WTC11 (cell line): ENCODE measurements around the gene BEGAIN. TPM values are rescaled to one million over a fixed set of nuclear protein-coding genes. Genes with fewer than 3 reads are reported as not detected.

Source experiments
- ATAC-seq: fragments of 200-7000 bp; cut with Tn5 transposase; 2 replicates; pipeline ENCODE4 v1.10.0; 2021; ENCODE audit warnings: mild to moderate bottlenecking, moderate library complexity
- CTCF ChIA-PET: fragments of 300-600 bp; sonication (Branson Sonifier 250); formaldehyde crosslinking; loops from one replicate; lab custom pipeline; 2021; ENCODE audit warnings: antibody characterized with exemption; lab: Charles Lee
- POLR2A ChIA-PET: fragments of 350-600 bp; sonication (Branson Sonifier 250); formaldehyde crosslinking; loops from one replicate; lab custom pipeline; 2021; ENCODE audit warnings: antibody characterized with exemption; lab: Charles Lee
- DNase-seq: peaks from one replicate; pipeline ENCODE4 v3.0.0; 2021; ENCODE audit warnings: low spot score
- H3K27ac Mint-ChIP-seq: 2 replicates; pipeline ENCODE4 v1.8.0; 2021; ENCODE audit warnings: mixed read lengths
- H3K27me3 Mint-ChIP-seq: 2 replicates; pipeline ENCODE4 v1.8.0; 2021; ENCODE audit warnings: low read depth, mild to moderate bottlenecking, moderate library complexity, mixed read lengths
- H3K36me3 Mint-ChIP-seq: 2 replicates; pipeline ENCODE4 v1.8.0; 2021; ENCODE audit warnings: mixed read lengths
- H3K4me1 Mint-ChIP-seq: 2 replicates; pipeline ENCODE4 v1.8.0; 2022; ENCODE audit warnings: mixed read lengths
- H3K4me3 Mint-ChIP-seq: 2 replicates; pipeline ENCODE4 v1.8.0; 2021; ENCODE audit warnings: mild to moderate bottlenecking, moderate library complexity, mixed read lengths
- H3K9me3 Mint-ChIP-seq: 2 replicates; pipeline ENCODE4 v1.8.0; 2021; ENCODE audit warnings: mixed read lengths
- AFF4 ChIP-seq: sonication (generic); formaldehyde crosslinking; IDR thresholded peaks from 2 replicates; pipeline ENCODE4 v1.8.1; 2023; ENCODE audit warnings: mild to moderate bottlenecking, missing genetic modification reagents, borderline replicate concordance
- ARID4B ChIP-seq: sonication (generic); formaldehyde crosslinking; IDR thresholded peaks from 2 replicates; pipeline ENCODE4 v1.8.0; 2023; ENCODE audit warnings: missing genetic modification reagents, mild to moderate bottlenecking, borderline replicate concordance
- CREM ChIP-seq: sonication (generic); formaldehyde crosslinking; IDR thresholded peaks from 2 replicates; pipeline ENCODE4 v1.8.1; 2022; ENCODE audit warnings: mild to moderate bottlenecking, missing genetic modification reagents, moderate library complexity
- ERG ChIP-seq: fragments of 250-450 bp; sonication (Bioruptor Pico); IDR thresholded peaks from 2 replicates; pipeline ENCODE4 v1.8.0; 2021; ENCODE audit warnings: mild to moderate bottlenecking
- MAX ChIP-seq: sonication (generic); formaldehyde crosslinking; IDR thresholded peaks from 2 replicates; pipeline ENCODE4 v1.8.0; 2022; ENCODE audit warnings: mild to moderate bottlenecking, missing genetic modification reagents
- NFATC4 ChIP-seq: fragments of 250-450 bp; sonication (Bioruptor Pico); IDR thresholded peaks from 2 replicates; pipeline ENCODE4 v1.9.0; 2021; ENCODE audit warnings: mild to moderate bottlenecking
- NFE2L1 ChIP-seq: sonication (generic); formaldehyde crosslinking; IDR thresholded peaks from 2 replicates; pipeline ENCODE4 v1.8.1; 2023; ENCODE audit warnings: missing genetic modification reagents
- PREB ChIP-seq: sonication (generic); formaldehyde crosslinking; IDR thresholded peaks from 2 replicates; pipeline ENCODE4 v1.8.1; 2022; ENCODE audit warnings: mild to moderate bottlenecking, missing genetic modification reagents, moderate library complexity, borderline replicate concordance
- PRRX2 ChIP-seq: fragments of 250-450 bp; sonication (Bioruptor Pico); IDR thresholded peaks from 2 replicates; pipeline ENCODE4 v1.8.0; 2021; ENCODE audit warnings: mild to moderate bottlenecking
- RELA ChIP-seq: sonication (generic); formaldehyde crosslinking; IDR thresholded peaks from 2 replicates; pipeline ENCODE4 v1.8.1; 2022; ENCODE audit warnings: missing genetic modification reagents, mild to moderate bottlenecking, borderline replicate concordance
- SMAD3 ChIP-seq: sonication (generic); formaldehyde crosslinking; IDR thresholded peaks from 2 replicates; pipeline ENCODE4 v1.8.0; 2022; ENCODE audit warnings: missing genetic modification reagents, mild to moderate bottlenecking, borderline replicate concordance
- ZBTB43 ChIP-seq: sonication (generic); formaldehyde crosslinking; IDR thresholded peaks from 2 replicates; pipeline ENCODE4 v1.8.1; 2023; ENCODE audit warnings: mild to moderate bottlenecking, missing genetic modification reagents
- ZNF138 ChIP-seq: sonication (generic); formaldehyde crosslinking; conservative IDR thresholded peaks from 2 replicates; pipeline ENCODE4 v1.8.1; 2022; ENCODE audit warnings: mild to moderate bottlenecking, moderate library complexity, missing genetic modification reagents
- ZNF232 ChIP-seq: sonication (generic); formaldehyde crosslinking; IDR thresholded peaks from 2 replicates; pipeline ENCODE4 v1.8.0; 2022; ENCODE audit warnings: mild to moderate bottlenecking, missing genetic modification reagents
- ZNF532 ChIP-seq: fragments of 250-450 bp; sonication (Bioruptor Pico); IDR thresholded peaks from 2 replicates; pipeline ENCODE4 v1.9.0; 2021; ENCODE audit warnings: mild to moderate bottlenecking, borderline replicate concordance
- total RNA-seq: library from RNA; stranded (reverse); gene quantifications from 3 replicates; pipeline ENCODE4 v1.2.3, GENCODE V29; 2021

Gene BEGAIN
- total RNA-seq, 1 experiment from 2014 or later = 1.3 TPM

GRCh38 chr14:100532906-100533655 lies 54.1 kb downstream of the BEGAIN start (continued):
- TF ChIP-seq ZNF532 (CRISPR knock-in tag) (no peak), MAX (no peak), ERG (CRISPR knock-in tag) (no peak), ZBTB43 (CRISPR knock-in tag) (no peak), AFF4 (CRISPR knock-in tag) (no peak), SMAD3 (CRISPR knock-in tag) (no peak), PRRX2 (CRISPR knock-in tag) (no peak)

- Mint-ChIP-seq H3K4me1 (peaks cover 3% of the 10 kb centered on the region; the same call in 1 of the 2 replicates), H3K27ac (no peak overlapping the region), H3K9me3 (no peaks in the 10 kb centered on the region), H3K27me3 (no peaks in the 10 kb centered on the region), H3K4me3 (no peak overlapping the region), H3K36me3 (no peaks in the 10 kb centered on the region)
- DNase-seq = peak; percentile 7
- POLR2A ChIA-PET = no interaction called here
- TF ChIP-seq ZNF232 (CRISPR knock-in tag) (no peak), ZNF138 (CRISPR knock-in tag) (no peak), PREB (CRISPR knock-in tag) (no peak), NFE2L1 (CRISPR knock-in tag) (no peak), ARID4B (CRISPR knock-in tag) (no peak), MAX (no peak), RELA (no peak), CREM (CRISPR knock-in tag) (no peak), NFATC4 (CRISPR knock-in tag) (no peak)
- CTCF ChIA-PET = interaction anchor here (0.8 to 5.4 kb wide), 2 partner anchors 14 to 114 kb away, joined by 6 to 33 read pairs; no protein-coding TSS in a partner anchor
- no peak for ATAC-seq
Measured at GRCh38 chr14:100532154-100532861, 54.9 kb downstream of the BEGAIN start.
